ENCODE measurements around the gene MZB1.
"Not testable (repeated sequence)": the region's sequence is repeated elsewhere in the genome, so short reads cannot be mapped to it uniquely, and the experiment has no call there.

MZB1 gene

DNA sequence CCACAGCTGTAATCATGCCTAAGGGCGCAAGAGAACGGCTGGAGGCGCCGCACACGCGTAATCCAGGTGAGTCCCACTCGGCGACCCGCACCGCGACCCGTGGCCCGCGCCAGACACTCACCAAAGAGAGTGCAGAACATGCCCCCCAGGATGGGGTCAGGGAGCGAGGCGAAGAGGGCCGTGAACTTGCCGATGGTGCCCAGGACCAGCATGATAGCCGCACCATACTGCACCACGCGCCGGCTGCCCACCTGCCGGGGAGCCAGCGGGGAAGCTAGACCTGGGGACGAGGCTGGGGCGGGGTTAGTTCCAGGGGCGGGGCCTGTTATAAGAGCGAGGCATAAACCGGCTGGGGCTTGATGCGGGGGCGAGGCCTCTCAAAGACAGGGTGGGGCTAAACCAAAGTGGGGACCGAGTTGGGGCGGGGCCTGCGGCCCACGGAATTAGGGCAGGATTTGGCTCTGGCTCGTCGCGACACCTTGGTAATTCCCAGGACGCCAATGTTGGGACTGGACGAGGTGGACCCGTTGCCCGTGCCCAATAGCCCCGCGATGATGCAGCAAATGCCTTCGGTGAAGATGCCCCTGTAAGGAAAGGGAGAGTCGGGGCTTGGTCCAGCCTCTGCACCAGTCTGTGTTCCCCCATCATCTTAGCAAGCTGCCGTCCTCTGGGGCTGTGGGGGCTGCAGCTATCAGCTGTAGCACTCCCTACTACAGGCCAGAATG lies 11.4 kb downstream of the MZB1 start:
- in situ Hi-C loops (cut with MboI; ENCODE audit: low sequenced_read_pairs), result no loop called here

- in situ Hi-C loops (cut with MboI; ENCODE audit: low sequenced_read_pairs), result no loop called here
These were observed 12.5 kb downstream of the MZB1 start for GRCh38 chr5:139377226-139377625.

DNA sequence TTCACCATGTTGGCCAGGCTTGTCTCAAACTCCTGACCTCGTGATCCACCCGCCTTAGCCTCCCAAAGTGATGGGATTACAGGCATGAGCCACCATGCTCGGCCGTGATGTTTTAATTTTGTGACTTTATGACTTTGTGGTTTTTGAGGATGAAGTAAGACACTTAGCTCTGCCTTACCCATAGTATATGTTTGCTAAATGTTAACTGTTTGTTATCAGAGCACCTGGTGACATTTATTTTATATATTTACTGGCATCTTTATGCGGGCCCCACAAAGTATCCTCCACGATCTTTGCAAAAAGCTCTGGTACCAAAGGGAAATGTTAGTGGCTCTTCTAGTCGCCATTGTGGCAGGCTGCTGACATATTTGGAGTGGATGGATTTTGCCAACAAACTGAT lies 13.3 kb downstream of the MZB1 start:
- in situ Hi-C loops (cut with MboI; ENCODE audit: low sequenced_read_pairs), result no loop called here

DNA sequence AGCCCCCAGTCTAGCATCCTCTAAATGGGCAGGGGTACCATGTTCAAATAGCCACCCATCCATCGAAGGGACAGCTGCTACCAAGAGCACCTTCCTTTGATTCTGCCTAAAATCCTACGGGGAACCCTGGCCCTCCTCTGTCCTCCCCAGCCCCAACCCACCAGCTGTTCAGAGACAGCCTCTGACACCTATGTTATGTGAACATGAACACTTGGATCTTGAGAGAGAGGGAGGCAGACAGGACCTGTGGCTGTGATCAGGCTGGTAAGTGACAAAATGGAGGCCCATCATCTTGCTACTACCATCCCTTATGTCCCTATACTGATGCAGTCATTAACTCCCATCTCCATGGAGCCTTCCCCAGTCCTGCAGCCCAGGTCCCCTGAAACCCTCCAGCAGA lies 14.8 kb downstream of the MZB1 start:
- in situ Hi-C loops (cut with MboI; ENCODE audit: low sequenced_read_pairs), result no loop called here

DNA sequence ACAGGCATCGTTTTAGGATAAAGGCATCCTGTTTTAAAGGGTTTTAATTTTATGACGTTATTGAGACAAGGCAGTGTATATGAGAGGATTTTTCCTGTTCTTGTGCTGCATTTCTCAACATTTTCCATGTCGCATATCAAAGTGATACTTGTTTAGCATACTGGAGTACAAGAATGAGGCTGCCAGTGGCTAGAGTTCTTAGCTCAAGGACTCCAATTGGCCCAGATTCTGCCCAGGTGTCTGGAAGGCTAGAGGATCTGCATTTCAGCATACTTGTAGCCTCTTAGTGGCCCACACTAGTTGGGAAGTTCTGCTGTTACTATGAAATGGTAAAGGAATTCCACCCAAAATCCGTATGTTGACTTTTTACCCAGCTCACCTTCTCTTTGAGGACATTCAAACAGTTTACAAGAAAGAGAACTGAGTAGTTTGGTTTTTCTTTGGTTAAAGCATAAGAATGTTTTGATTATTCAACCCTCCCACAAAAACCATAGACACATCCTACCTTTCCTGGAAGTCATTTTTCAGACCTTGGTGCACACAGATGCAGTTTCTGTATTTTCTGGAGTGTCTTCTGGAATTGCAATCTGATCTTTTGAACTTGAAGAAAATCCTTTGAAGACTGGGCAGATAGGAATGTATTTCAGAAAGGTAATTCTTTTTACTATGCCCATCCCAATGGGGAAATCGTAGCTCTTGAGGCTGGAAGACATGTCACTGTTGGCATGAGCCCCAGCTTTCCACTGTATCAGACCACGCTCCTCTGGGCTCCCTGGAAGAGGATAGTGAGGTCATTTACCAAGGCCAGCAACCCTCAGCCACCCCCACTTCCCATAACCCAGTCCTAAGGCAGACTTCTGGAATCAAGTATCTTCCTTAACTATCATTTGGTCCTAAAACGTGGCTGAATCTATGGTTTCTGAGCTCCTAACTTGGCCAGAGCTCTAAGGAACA lies 18.0 kb downstream of the MZB1 start:
- in situ Hi-C loops (cut with MboI; ENCODE audit: low sequenced_read_pairs), result no loop called here

DNA sequence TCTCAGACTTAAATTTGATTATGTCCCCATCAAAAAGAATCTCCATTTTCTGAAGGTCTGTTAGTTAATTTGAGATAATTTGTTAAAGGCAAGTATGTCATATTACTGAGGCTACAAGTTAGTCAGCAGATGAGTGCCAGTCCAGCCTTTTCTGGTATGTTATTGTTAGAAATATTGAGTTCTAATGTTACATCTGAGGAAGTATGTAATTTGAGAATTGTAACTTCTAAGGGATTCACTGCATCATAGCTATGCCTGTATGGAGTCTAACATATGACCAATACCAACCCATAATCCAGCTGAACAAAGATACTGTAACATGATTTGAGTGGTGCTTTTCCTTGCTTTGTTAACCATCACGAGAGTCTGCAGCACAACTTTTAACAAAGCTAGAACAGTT lies 20.5 kb downstream of the MZB1 start:
- in situ Hi-C loops (cut with MboI; ENCODE audit: low sequenced_read_pairs), result no loop called here

GRCh38 chr5:139368613-139369012 lies 21.1 kb downstream of the MZB1 start:
- in situ Hi-C loops (cut with MboI; ENCODE audit: low sequenced_read_pairs), result no loop called here

- in situ Hi-C loops (cut with MboI; ENCODE audit: low sequenced_read_pairs), result no loop called here
These were observed 25.2 kb downstream of the MZB1 start for GRCh38 chr5:139364466-139364865.

DNA sequence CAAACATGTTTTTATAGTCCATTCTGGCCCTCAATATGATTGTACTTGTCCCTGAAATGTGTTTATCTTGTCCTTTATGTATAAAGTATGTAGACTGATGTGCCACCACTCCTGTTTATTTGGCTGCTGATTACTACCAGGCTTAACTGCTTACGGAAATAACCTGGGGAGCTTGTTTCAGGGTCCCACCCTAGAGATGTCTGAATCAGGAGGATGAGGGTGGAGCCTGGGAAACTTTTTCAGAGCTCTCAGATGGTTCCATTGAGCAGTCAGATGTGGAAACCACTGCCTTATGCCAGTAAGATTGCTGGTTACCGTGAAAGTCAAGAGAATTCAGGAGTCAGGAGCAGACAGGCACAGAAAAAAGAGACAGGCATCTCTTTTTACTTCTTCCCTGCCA lies 25.8 kb downstream of the MZB1 start:
- in situ Hi-C loops (cut with MboI; ENCODE audit: low sequenced_read_pairs), result no loop called here

DNA sequence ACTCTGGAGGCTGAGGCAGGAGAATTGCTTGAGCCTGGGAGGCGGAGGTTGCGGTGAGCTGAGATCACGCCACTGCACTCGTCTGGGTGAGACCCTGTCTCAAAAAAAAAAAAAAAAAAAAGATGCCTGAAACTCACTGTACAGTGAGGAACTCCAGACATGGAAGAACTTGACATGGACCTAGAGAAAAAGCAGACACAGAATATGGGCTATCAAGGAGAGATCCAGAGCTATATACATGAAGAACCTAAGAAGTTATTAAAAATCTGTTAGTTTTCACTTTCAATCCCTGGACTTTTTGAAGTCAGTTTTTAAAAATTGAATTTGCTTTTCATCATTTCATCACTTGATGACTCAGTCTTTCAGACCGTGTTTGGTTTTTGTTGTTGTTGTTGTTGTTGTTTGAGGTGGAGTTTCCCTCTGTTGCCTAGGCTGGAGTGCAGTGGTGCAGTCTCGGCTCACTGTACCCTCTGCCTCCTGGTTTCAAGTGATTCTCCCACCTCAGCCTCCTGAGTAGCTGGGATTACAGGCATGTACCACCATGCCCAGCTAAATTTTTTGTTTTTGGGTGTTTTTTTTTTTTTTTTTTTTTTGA lies 27.8 kb downstream of the MZB1 start:
- in situ Hi-C loops (cut with MboI; ENCODE audit: low sequenced_read_pairs), result no loop called here

- in situ Hi-C loops (cut with MboI; ENCODE audit: low sequenced_read_pairs), result no loop called here
These were observed 29.3 kb downstream of the MZB1 start for GRCh38 chr5:139360384-139360783.

GRCh38 chr5:139358064-139358463 lies 31.6 kb downstream of the MZB1 start:
- in situ Hi-C loops (cut with MboI; ENCODE audit: low sequenced_read_pairs), result no loop called here

DNA sequence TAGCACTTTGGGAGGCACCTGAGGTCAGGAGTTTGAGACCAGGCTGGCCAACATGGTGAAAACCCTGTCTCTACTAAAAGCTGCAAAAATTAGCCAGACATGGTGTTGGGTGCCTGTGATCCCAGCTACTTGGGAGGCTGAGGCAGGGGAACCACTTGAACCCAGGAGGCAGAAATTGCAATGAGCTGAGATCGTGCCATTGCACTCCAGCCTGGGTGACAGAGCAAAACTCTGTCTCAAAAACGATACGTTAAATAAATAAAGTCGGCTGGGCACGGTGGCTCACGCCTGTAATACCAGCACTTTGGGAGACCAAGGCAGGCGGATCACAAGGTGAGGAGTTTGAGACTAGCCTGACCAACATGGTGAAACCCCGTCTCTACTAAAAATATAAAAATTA lies 33.8 kb downstream of the MZB1 start:
- in situ Hi-C loops (cut with MboI; ENCODE audit: low sequenced_read_pairs), result not testable (repeated sequence)

DNA sequence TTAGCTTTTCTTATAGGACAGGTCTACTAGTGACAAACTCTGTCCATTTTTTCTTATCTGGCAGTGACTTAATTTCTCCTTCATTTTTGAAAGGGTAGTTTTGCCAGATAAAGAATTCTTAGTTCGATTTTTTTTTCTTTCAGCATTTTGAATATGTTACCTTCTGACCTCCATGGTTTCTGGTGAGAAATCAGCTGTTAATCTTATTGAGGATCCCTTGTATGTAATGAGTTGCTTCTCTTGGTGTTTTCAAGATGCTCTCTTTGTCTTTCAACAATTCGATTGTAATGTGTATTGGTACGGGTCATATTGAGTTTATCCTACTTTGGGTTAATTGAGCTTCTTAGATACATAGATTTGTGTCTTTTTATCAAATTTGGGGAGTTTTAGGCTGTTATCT lies 35.5 kb downstream of the MZB1 start:
- in situ Hi-C loops (cut with MboI; ENCODE audit: low sequenced_read_pairs), result no loop called here

- in situ Hi-C loops (cut with MboI; ENCODE audit: low sequenced_read_pairs), result not testable (repeated sequence)
These were observed 41.9 kb downstream of the MZB1 start for GRCh38 chr5:139347863-139348262.

- in situ Hi-C loops (cut with MboI; ENCODE audit: low sequenced_read_pairs), result not testable (repeated sequence)
These were observed 44.3 kb downstream of the MZB1 start for GRCh38 chr5:139345442-139345841.

GRCh38 chr5:139344177-139344576 lies 45.5 kb downstream of the MZB1 start:
- in situ Hi-C loops (cut with MboI; ENCODE audit: low sequenced_read_pairs), result no loop called here

- in situ Hi-C loops (cut with MboI; ENCODE audit: low sequenced_read_pairs), result no loop called here
These were observed 46.2 kb downstream of the MZB1 start for GRCh38 chr5:139343476-139343875.

- in situ Hi-C loops (cut with MboI; ENCODE audit: low sequenced_read_pairs), result no loop called here
These were observed 47.3 kb downstream of the MZB1 start for GRCh38 chr5:139342423-139342723.

- in situ Hi-C loops (cut with MboI; ENCODE audit: low sequenced_read_pairs), result no loop called here
These were observed 47.9 kb downstream of the MZB1 start, which contains the start of gene PAIP2 for GRCh38 chr5:139341689-139342422. Gene PAIP2, plus strand, starts transcription at chr5:139341854. Its CDS starts 21,931 bp downstream, at chr5:139363785.

GRCh38 chr5:139341187-139341688 lies 48.5 kb downstream of the MZB1 start:
- in situ Hi-C loops (cut with MboI; ENCODE audit: low sequenced_read_pairs), result no loop called here
